IPS-11a (cell line): Measurements from ENCODE around the gene DENND10.
A peak's percentile ranks its signal among the peaks of the same experiment; 100 is the strongest.
"Not testable (repeated sequence)": the region's sequence is repeated elsewhere in the genome, so short reads cannot be mapped to it uniquely, and the experiment has no call there.

Source experiments
- H3K4me3 ChIP-seq: one replicate; pipeline ENCODE4 v1.5.1; 2013; ENCODE audit warnings: low read depth, low read length, control low read depth

DENND10 gene

GRCh38 chr10:119103903-119104653, at the start of gene DENND10:
TSS of gene DENND10 (plus strand) at chr10:119104113. CDS start at chr10:119104143, 30 bp downstream.
- peak within 1 kb of the TSS; percentile 67 for H3K4me3 ChIP-seq

- H3K4me3 ChIP-seq = no peak overlapping the region
Observed at GRCh38 chr10:119055472-119055871, 48.4 kb upstream of the DENND10 start.

- H3K4me3 ChIP-seq = no peak overlapping the region
Observed at GRCh38 chr10:119058010-119058409, 45.9 kb upstream of the DENND10 start.

DNA sequence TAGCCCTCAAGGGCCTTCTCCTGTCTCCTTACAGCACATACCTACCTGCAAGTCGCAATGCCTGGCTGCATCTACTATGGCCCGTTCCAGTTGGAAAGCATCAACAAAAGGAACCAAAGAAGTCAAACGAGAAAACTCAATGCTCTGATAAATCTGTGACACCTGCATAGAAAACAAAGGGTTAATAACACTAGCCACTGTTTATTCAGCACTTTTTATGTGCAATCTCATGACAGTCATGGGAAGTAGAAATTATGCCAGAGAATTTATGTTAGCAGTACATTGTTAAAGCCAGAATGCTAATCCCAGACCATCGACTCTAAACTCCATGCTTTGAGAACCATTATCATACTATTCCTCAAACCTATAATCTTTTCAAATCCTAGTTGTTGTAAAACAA, 44.4 kb upstream of the DENND10 start:
- no peak overlapping the region for H3K4me3 ChIP-seq

DNA sequence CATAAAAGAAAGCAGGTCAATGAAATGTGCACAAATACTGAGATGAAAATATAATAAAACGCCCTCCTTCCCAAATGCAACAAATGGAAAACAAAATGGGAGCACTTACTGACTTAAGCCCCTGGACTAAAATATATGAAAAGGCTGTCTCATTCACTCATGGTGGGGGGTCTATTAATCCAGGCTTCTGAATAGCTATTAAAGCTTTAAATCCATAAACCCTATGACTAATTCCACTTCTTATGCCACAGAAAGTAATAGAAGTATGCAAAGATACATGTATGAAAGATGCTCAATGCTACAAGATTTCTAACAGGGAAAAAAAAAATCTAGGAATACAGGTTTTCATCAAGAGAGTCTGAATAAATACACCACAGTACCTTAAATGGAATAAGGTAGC, 43.8 kb upstream of the DENND10 start:
- H3K4me3 ChIP-seq = no peak overlapping the region

DNA sequence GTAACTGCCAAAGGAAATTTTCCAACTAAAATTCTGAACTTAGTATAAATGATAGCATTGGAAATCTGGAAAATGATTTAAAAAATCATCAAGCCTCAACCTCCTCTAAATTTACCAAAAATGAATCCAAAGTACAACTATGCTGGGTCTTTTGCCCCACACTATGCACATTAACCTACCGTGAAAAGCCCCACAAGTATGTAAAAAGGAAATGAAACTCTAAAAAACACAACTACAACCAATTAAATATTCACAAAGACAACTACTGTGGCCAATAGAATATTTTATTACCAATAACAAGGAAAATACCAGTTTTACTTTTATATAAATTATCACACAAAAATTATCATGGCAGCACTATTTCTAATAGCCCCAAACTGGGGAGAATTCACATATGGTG, 42.6 kb upstream of the DENND10 start:
- H3K4me3 ChIP-seq = no peak overlapping the region

GRCh38 chr10:119061926-119062325, 42.0 kb upstream of the DENND10 start:
- no peak overlapping the region for H3K4me3 ChIP-seq

GRCh38 chr10:119070395-119071165, 33.3 kb upstream of the DENND10 start:
- H3K4me3 ChIP-seq = no peak overlapping the region

DNA sequence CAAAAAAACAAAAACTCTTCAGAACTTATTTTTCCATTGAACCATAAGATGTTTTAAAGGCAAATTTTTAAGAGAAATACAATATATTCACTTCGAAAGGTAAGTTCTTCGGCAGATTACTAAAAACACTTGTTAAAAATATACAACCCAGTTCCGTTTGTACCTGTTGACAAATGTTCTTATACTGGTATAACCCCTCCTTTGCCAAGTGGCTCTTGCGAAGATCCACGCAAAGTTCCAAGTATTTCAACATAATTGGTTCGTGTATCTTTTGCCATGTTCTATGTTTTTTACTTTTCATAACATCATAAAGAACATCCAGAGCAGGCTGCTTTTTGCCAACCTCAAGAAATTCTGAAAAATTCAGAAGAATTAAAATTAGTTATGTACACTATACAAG, 30.3 kb upstream of the DENND10 start:
- H3K4me3 ChIP-seq = no peak overlapping the region

- H3K4me3 ChIP-seq = peak overlapping the region; percentile 91
Observed at GRCh38 chr10:119078422-119079179, 25.3 kb upstream of the DENND10 start.

- peak overlapping the region; percentile 91 for H3K4me3 ChIP-seq
Observed at GRCh38 chr10:119079599-119080520, 24.1 kb upstream of the DENND10 start.

GRCh38 chr10:119080521-119081259, 23.2 kb upstream of the DENND10 start, which contains the start of gene EIF3A:
TSS of gene EIF3A (minus strand) at chr10:119080817. CDS start at chr10:119080676, 141 bp downstream.
- H3K4me3 ChIP-seq = peak within 1 kb of the TSS; percentile 91

- H3K4me3 ChIP-seq = no peak overlapping the region
Observed at GRCh38 chr10:119084896-119085295, 19.0 kb upstream of the DENND10 start.

DNA sequence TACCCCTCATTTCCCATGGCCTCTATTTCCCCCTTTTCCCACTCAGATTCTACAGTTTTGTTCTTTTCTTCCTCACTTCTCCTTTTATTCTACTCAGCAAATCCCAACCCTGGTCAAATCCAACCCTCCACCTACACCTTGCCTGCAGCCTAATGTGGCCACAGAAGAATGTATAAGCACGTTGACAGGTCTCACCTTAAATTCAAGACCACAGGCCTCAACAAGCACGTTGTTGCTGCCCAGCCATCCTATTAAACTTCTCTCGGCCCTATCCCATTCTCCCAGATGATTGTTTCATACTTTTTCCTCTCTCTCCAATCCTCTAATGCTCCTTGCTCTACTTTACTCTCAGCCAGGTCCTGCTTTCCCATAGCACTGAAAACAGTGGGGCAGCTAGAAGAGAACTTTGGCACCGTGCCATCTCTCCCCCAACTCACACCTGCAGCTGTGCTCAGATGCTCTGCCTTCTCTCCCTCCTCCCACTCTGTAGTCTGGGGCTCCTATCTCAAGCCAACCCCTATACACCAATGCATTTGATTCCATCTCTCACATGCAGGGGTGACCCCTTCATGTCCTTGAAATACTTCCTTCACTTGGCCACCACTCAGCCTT, 16.5 kb upstream of the DENND10 start:
- no peak overlapping the region for H3K4me3 ChIP-seq

DNA sequence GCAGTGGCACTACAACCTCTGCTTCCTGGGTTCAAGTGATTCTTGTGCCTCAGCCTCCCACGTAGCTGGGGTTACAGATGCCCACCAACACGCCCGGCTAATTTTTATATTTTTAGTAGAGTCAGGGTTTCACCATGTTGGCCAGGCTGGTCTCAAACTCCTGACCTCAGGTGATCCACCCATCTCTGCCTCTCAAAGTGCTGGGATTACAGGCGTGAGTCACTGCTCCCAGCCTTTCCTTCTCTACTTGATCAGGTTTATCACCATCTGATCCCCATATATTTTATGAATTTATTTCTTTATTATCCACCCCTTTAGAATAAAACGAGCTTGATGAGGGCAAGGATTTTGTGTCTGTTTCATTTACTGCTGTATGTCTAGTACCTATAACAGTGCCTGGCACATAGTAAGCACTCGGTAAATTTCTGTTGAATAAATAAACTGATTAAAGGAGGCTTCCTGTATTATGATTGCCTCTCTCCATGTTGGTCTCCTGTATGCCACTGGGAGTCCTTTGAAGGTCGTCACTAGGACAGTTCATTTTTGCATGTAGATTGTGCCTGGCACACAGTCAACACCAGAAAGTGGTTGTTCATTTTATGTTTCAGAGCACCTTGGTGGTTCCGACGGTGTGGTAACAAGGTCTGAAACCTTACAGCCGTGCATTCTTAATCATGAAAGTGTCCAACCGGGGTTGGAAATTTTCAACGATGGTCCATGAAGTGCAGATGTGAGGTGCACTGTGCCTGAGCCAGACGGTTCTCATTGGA, 13.7 kb upstream of the DENND10 start:
- no peak overlapping the region for H3K4me3 ChIP-seq

DNA sequence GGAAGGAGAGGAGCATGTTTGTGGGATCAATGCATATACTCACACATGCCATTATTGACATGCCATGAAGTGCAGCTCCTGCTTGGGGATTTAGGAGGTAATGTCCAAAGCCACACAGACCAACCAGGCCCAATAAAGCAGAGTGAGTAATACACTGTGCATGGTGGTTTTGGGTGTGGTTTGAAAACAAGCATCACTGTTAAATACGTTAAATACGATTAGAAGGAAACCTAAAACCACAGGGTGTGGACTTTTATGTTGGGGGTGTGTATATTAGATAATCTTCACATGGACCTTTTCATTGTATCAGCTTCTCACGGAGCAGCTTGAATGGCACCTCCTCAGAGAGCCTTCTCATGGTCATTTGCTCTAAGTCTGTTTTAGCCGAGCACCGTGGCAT, 12.9 kb upstream of the DENND10 start:
- no peak overlapping the region for H3K4me3 ChIP-seq

GRCh38 chr10:119095640-119096039, 8.3 kb upstream of the DENND10 start:
- no peak overlapping the region for H3K4me3 ChIP-seq

GRCh38 chr10:119096641-119097415, 7.1 kb upstream of the DENND10 start:
- H3K4me3 ChIP-seq = not testable (repeated sequence)
